Measurements from ENCODE around the gene ZBTB7C. TPM values are rescaled to one million over a fixed set of nuclear protein-coding genes. Genes with fewer than 3 reads are reported as not detected.

The ZBTB7C gene
- total RNA-seq, 1 donor from 2014 or later: 1.4 TPM

DNA sequence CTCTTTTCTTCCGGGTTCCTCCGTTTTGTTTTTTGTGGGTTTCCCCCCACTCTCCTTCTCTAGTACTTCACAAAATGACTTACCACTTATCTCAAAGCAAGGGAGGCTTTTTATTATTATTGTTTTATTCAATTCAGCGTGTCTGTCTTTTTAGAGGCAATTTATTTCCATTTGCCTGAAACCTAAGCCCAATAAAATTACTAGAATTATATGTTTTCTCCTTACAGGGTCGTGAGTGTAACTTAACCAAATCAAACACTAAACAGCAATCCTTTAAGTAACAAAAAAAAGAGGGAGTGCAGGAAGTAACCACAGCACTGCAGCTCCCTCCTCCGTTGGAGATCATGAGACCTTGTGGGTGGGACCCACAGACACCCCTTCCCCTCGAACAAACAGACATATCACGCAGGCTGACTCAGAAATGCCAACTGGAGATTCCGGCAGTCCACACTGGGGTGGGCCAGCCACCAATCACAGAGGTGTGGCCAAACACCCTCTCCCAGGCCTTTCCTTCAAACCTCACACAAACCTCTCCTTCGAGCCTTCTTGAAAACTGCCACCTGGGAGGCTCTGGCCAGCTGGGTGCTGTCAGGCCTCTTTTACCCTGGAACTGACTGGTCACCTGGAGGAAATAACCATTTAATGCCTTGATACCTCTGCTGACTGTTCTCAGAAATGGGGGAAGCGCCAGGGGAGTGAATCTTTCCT lies 271.7 kb downstream of the ZBTB7C start:
- Mint-ChIP-seq H3K27me3 (ENCODE audit: low read depth) (peaks cover 16% of the 10 kb centered on the region), H3K4me1 (ENCODE audit: low read depth) (peaks cover 45% of the 10 kb centered on the region), H3K9me3 (ENCODE audit: low read depth) (no peaks in the 10 kb centered on the region), H3K4me3 (ENCODE audit: unreplicated experiment) (peak overlapping the region; percentile 61), H3K36me3 (ENCODE audit: low read depth) (no peaks in the 10 kb centered on the region), H3K27ac (ENCODE audit: unreplicated experiment) (no peak overlapping the region)
- DNase-seq (ENCODE audit: low spot score): no peak
- TF ChIP-seq, protein P1, sequence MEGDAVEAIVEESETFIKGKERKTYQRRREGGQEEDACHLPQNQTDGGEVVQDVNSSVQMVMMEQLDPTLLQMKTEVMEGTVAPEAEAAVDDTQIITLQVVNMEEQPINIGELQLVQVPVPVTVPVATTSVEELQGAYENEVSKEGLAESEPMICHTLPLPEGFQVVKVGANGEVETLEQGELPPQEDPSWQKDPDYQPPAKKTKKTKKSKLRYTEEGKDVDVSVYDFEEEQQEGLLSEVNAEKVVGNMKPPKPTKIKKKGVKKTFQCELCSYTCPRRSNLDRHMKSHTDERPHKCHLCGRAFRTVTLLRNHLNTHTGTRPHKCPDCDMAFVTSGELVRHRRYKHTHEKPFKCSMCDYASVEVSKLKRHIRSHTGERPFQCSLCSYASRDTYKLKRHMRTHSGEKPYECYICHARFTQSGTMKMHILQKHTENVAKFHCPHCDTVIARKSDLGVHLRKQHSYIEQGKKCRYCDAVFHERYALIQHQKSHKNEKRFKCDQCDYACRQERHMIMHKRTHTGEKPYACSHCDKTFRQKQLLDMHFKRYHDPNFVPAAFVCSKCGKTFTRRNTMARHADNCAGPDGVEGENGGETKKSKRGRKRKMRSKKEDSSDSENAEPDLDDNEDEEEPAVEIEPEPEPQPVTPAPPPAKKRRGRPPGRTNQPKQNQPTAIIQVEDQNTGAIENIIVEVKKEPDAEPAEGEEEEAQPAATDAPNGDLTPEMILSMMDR (IDR thresholded peaks at IDR 0.05): peak; percentile 4

DNA sequence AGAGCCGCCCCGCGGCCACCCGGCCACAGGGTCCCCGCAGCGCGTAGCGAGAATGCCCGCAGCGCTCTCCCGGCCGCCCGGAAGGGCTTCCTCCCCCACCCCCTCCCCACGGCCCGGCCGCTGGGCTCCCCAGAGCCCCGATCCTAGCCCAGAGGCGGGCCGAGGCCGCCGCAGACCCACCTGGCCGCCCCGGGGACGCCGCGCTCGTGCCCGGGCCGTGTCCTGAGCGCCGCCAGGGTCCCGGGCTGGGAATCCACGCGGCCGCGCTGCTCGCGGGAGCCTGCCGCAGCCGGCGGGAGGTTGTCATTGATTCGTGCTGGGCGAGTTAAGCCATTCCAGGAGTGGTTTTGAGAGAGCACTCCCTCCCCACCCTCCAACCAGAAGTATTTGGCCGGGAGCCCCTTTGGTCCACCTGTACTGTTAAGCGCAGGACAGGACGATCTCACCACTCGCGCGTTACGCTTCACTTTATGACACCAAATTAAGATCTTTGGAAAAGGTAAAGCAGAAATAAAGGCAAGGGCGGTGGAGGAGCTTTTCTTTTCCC lies 272.3 kb downstream of the ZBTB7C start:
- Mint-ChIP-seq H3K9me3 (ENCODE audit: low read depth) (no peaks in the 10 kb centered on the region), H3K27me3 (ENCODE audit: low read depth) (peaks cover 16% of the 10 kb centered on the region), H3K36me3 (ENCODE audit: low read depth) (no peaks in the 10 kb centered on the region), H3K4me1 (ENCODE audit: low read depth) (peaks cover 45% of the 10 kb centered on the region), H3K4me3 (ENCODE audit: unreplicated experiment) (peak overlapping the region; percentile 71), H3K27ac (ENCODE audit: unreplicated experiment) (no peak overlapping the region)
- no peak for DNase-seq (ENCODE audit: low spot score)
- TF ChIP-seq, protein P1 (IDR thresholded peaks at IDR 0.05): no peak

DNA sequence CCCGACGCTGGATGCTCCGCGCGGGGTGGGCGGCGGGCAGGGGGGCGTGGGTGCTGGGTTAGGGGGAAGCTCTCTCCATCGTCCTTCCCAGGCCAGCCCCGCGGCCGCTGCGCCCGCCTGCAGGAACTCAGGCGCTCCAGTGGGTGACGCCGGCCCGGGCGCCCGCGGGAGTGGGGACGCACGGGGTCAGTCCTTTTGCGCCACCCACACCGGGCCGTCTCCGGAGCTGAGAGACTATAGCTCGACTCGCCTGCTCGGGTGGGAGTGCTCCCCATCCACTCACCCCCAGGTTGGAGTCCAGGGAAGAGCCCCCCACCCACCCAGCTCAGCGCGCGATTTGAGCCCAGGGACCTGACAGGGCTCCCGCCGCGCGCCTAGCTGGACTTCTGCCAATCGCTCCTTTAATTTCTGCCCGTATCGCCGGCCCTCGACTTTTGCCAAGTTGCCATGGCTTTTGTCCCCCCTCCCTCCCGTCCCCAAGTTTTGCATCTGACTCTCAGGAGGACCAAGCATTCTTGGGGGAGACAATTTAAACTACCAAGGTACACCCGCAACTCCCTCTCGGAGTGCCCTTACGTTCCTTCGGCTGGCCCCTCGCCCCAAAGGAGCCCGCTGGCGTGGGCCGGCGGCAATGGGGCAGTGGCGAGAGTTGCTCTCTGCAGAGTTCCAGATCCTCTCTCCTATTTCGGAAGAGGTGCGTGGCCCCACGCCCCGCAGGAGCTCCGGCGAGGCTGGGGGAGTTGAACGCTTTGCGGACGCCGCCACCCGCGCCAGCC lies 272.9 kb downstream of the ZBTB7C start:
- no peak overlapping the region for H3K27ac Mint-ChIP-seq (ENCODE audit: unreplicated experiment)
- H3K9me3 Mint-ChIP-seq (ENCODE audit: low read depth): no peaks in the 10 kb centered on the region
- peaks cover 45% of the 10 kb centered on the region for H3K4me1 Mint-ChIP-seq (ENCODE audit: low read depth)
- no peaks in the 10 kb centered on the region for H3K36me3 Mint-ChIP-seq (ENCODE audit: low read depth)
- H3K4me3 Mint-ChIP-seq (ENCODE audit: unreplicated experiment): peak overlapping the region; percentile 71
- H3K27me3 Mint-ChIP-seq (ENCODE audit: low read depth): peaks cover 18% of the 10 kb centered on the region
- TF ChIP-seq, protein P1 (IDR thresholded peaks at IDR 0.05): no peak
- no peak for DNase-seq (ENCODE audit: low spot score)

DNA sequence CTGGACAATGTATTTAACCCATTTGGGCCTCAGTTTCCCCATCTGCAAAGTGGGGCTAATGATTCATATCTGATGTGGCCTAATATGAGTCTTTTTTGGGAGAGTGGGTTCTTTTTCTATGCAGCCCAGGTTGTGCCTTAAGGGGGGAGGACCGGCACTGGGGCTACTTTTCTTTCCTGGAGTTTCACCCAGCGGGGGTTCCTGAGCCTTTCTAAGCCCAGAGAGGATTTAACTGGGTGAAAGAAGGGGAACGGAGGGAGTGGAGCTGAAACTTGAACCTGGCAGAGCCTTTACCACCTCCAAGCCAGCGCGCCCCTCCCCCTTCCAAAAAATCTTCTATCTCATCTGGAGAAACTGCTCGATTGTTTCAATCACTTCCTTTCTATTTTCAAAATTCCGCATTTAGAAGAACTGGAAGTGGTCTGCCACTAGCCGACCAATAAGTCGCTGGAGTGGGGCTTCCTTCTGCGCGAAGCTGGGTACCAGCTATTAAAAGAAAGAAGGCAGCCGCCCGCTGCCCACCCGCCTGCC lies 273.7 kb downstream of the ZBTB7C start:
- Mint-ChIP-seq H3K27me3 (ENCODE audit: low read depth) (peaks cover 18% of the 10 kb centered on the region), H3K4me1 (ENCODE audit: low read depth) (peaks cover 45% of the 10 kb centered on the region), H3K4me3 (ENCODE audit: unreplicated experiment) (peak overlapping the region; percentile 60), H3K27ac (ENCODE audit: unreplicated experiment) (no peak overlapping the region), H3K36me3 (ENCODE audit: low read depth) (no peaks in the 10 kb centered on the region), H3K9me3 (ENCODE audit: low read depth) (no peaks in the 10 kb centered on the region)
- DNase-seq (ENCODE audit: low spot score): no peak
- TF ChIP-seq, protein P1 (IDR thresholded peaks at IDR 0.05): no peak

DNA sequence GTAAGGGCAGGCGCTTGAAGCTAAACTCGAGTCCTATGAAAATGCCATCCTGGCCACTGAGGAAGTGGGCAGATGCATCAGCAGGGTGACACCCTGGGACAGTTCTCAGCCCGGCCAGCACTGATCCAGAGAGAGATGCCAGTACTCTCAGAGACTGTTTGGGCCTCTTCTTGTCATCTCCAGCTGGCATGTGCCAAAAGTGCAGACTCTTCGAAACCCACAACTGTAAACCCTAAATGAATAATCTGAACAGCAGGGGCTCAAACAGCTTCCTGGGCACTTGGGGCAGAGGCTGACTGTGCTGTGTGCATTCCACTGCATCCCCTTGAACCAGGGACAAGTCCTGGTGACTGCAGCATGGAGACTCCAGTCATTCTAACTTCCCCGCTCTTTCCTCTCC lies 274.6 kb downstream of the ZBTB7C start:
- DNase-seq (ENCODE audit: low spot score): no peak
- TF ChIP-seq, protein P1 (IDR thresholded peaks at IDR 0.05): no peak
- Mint-ChIP-seq H3K4me3 (ENCODE audit: unreplicated experiment) (no peak overlapping the region), H3K9me3 (ENCODE audit: low read depth) (no peaks in the 10 kb centered on the region), H3K4me1 (ENCODE audit: low read depth) (peaks cover 39% of the 10 kb centered on the region), H3K27ac (ENCODE audit: unreplicated experiment) (no peak overlapping the region), H3K27me3 (ENCODE audit: low read depth) (peaks cover 21% of the 10 kb centered on the region), H3K36me3 (ENCODE audit: low read depth) (no peaks in the 10 kb centered on the region)

All from chondrocyte (in vitro differentiated cells).